ENCODE results near the gene CTAGE9. TPM values are rescaled to one million over a fixed set of nuclear protein-coding genes. Genes with fewer than 3 reads are reported as not detected.

The CTAGE9 gene
- total RNA-seq, 1 experiment from 2014 or later = not detected

- peaks cover 2% of the 10 kb centered on the region; the same call in 1 of the 2 replicates for H3K27me3 Mint-ChIP-seq (ENCODE audit: low read depth)
- H2BK15ac ChIP-seq (ENCODE audit: low read depth, low read length) = no peak overlapping the region
- no peak overlapping the region for H4K5ac ChIP-seq (ENCODE audit: insufficient read length, low read depth, low read length)
- no peak overlapping the region for H3K23ac ChIP-seq (ENCODE audit: insufficient read length, low read depth, low read length)
- H3K23me2 ChIP-seq (ENCODE audit: insufficient read length, low read depth, low read length, poor library complexity, severe bottlenecking) = no peaks in the 10 kb centered on the region
- no peak overlapping the region for H3T11ph ChIP-seq (ENCODE audit: low read length)
- H3K27me3 ChIP-seq (ENCODE audit: insufficient read depth, low read length) = no peaks in the 10 kb centered on the region
- no peaks in the 10 kb centered on the region for H4K20me1 ChIP-seq (ENCODE audit: control insufficient read depth, insufficient read depth, insufficient read length)
- no peak overlapping the region for H3K18ac ChIP-seq (ENCODE audit: insufficient read length, low read depth, low read length)
- no peak overlapping the region for H3K4ac ChIP-seq (ENCODE audit: low read depth, low read length)
- no peaks in the 10 kb centered on the region; a peak in 1 of 7 replicates for H3K36me3 Mint-ChIP-seq (ENCODE audit: insufficient read depth in 1 of 3, low read depth in 3 of 3)
- H4K91ac ChIP-seq (ENCODE audit: insufficient read length, low read depth, low read length) = no peak overlapping the region
- no peak overlapping the region for H3K14ac ChIP-seq (ENCODE audit: insufficient read depth, low read length)
- H3K79me2 ChIP-seq (ENCODE audit: insufficient read depth, low read length) = no peaks in the 10 kb centered on the region
- H2AFZ ChIP-seq (ENCODE audit: low read length) = no peak overlapping the region
- no peak overlapping the region for H3K27ac Mint-ChIP-seq
- no peaks in the 10 kb centered on the region for H3K9me3 Mint-ChIP-seq
- no peak for DNase-seq
- H3K9me3 ChIP-seq (ENCODE audit: control insufficient read depth, low read depth, low read length) = no peaks in the 10 kb centered on the region
- H3K4me1 ChIP-seq (ENCODE audit: insufficient read depth, low read length) = no peaks in the 10 kb centered on the region
- no peaks in the 10 kb centered on the region for H3K79me1 ChIP-seq (ENCODE audit: insufficient read depth, low read depth, low read length, poor library complexity, severe bottlenecking)
- no peak overlapping the region for H2BK5ac ChIP-seq (ENCODE audit: insufficient read length, low read length)
- H3K56ac ChIP-seq (ENCODE audit: insufficient read length, low read depth, low read length) = no peak overlapping the region
- H4K8ac ChIP-seq (replicated peaks; ENCODE audit: insufficient read length, low read depth, low read length) = no peak overlapping the region
- no peak overlapping the region for H3K9ac ChIP-seq (ENCODE audit: extremely low read depth, insufficient read length, low read length)
- H3K27ac ChIP-seq (ENCODE audit: insufficient read length, low read depth, low read length) = no peak overlapping the region
- H2BK12ac ChIP-seq (ENCODE audit: insufficient read length, low read depth, low read length) = no peak overlapping the region
- H3K4me2 ChIP-seq (ENCODE audit: insufficient read depth, insufficient read length, low read length) = no peak overlapping the region
- H2BK20ac ChIP-seq (ENCODE audit: low read depth, low read length, poor library complexity, severe bottlenecking) = no peak overlapping the region
- peaks cover 5 to 8% of the 10 kb centered on the region in 2 experiments; a peak in 3 of 4 replicates for H3K4me1 Mint-ChIP-seq
- no peak overlapping the region for H3K4me3 Mint-ChIP-seq
- TF ChIP-seq, protein P1, sequence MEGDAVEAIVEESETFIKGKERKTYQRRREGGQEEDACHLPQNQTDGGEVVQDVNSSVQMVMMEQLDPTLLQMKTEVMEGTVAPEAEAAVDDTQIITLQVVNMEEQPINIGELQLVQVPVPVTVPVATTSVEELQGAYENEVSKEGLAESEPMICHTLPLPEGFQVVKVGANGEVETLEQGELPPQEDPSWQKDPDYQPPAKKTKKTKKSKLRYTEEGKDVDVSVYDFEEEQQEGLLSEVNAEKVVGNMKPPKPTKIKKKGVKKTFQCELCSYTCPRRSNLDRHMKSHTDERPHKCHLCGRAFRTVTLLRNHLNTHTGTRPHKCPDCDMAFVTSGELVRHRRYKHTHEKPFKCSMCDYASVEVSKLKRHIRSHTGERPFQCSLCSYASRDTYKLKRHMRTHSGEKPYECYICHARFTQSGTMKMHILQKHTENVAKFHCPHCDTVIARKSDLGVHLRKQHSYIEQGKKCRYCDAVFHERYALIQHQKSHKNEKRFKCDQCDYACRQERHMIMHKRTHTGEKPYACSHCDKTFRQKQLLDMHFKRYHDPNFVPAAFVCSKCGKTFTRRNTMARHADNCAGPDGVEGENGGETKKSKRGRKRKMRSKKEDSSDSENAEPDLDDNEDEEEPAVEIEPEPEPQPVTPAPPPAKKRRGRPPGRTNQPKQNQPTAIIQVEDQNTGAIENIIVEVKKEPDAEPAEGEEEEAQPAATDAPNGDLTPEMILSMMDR (conservative IDR thresholded peaks at IDR 0.05) = no peak
- H2BK120ac ChIP-seq (ENCODE audit: low read depth, low read length, poor library complexity, severe bottlenecking) = no peak overlapping the region
- no peak overlapping the region for H2AK5ac ChIP-seq (ENCODE audit: insufficient read length, low read length)
Measured at GRCh38 chr6:131681585-131681984, 29.2 kb downstream of the CTAGE9 start.
